Heart left ventricle (tissue), 16 donors: ENCODE data around the gene MYBPHL. TPM values are rescaled to one million over a fixed set of nuclear protein-coding genes. Genes with fewer than 3 reads are reported as not detected.

Source experiments
- ATAC-seq, 4 donors: fragments of 200-7000 bp; cut with Tn5 transposase; one replicate each; pipeline ENCODE4 v1.9.1; 2020 to 2022; ENCODE audit warnings: moderate library complexity in 4 of 4, mild to moderate bottlenecking in 3 of 4, moderate number of reproducible peaks in 1 of 4
- DNase-seq, 5 donors: peaks; one replicate each; pipeline ENCODE4 v3.0.0-alpha.2; 2020
- H3K27ac ChIP-seq, 12 donors: fragments of 200-600 bp; sonication (generic) in 4 of 12; one replicate each; pipeline versions ENCODE4 v1.5.0 to v1.8.0; 2016 to 2022; ENCODE audit warnings: mild to moderate bottlenecking in 2 of 12
- H3K27me3 ChIP-seq, 9 donors: fragments of 200-600 bp; sonication (generic) in 2 of 9; one replicate each; pipeline versions ENCODE4 v1.5.1 to v1.8.0; 2016 to 2022; ENCODE audit warnings: mild to moderate bottlenecking in 3 of 9
- H3K36me3 ChIP-seq, 9 donors: fragments of 200-600 bp; sonication (generic) in 2 of 9; one replicate each; pipeline versions ENCODE4 v1.5.0 to v1.8.0; 2018 to 2022; ENCODE audit warnings: mild to moderate bottlenecking in 2 of 9
- H3K4me1 ChIP-seq, 12 donors: fragments of 200-600 bp; sonication (generic) in 4 of 12; one replicate each; pipeline versions ENCODE4 v1.5.0 to v1.8.0; 2016 to 2022; ENCODE audit warnings: mild to moderate bottlenecking in 3 of 12
- H3K4me3 ChIP-seq, 12 donors: fragments of 200-600 bp; sonication (generic) in 4 of 12; one replicate each; pipeline versions ENCODE4 v1.5.0 to v1.8.0; 2017 to 2022; ENCODE audit warnings: mild to moderate bottlenecking in 9 of 12, moderate library complexity in 4 of 12
- H3K9me3 ChIP-seq, 12 donors: fragments of 200-600 bp; sonication (generic) in 4 of 12; one replicate each; pipeline versions ENCODE4 v1.5.0 to v1.8.0; 2016 to 2022; ENCODE audit warnings: mild to moderate bottlenecking in 1 of 12
- CTCF ChIP-seq, 12 donors: fragments of 200-600 bp; sonication (generic) in 4 of 12; IDR thresholded peaks; one replicate each; pipeline versions ENCODE4 v1.5.0 to v1.8.0; 2018 to 2022; ENCODE audit warnings: antibody characterized with exemption in 12 of 12, mild to moderate bottlenecking in 5 of 12
- POLR2A ChIP-seq, 2 donors: fragments of 450-650 bp; IDR thresholded peaks; one replicate each; pipeline ENCODE4 v1.6.1; 2017; ENCODE audit warnings: antibody characterized with exemption in 2 of 2, mild to moderate bottlenecking in 2 of 2, moderate library complexity in 2 of 2
- WGBS, 4 donors: extraction: QIAGEN DNeasy Blood & Tissue Kit in 2 of 4; methylation state at CpG; one replicate each; pipeline versions ENCODE4 v1.1.5 to v1.1.7; 2013 to 2018; 5-methylcytosine and 5-hydroxymethylcytosine counted together
- intact Hi-C, 10 donors: fragments of 100-400 bp; cut with DNase I; formaldehyde crosslinking; loops; one replicate each; pipeline versions ENCODE4 v1.11.1 to v1.14.2; 2022
- polyA plus RNA-seq, 2 donors: library from polyadenylated mRNA; stranded (reverse); fragments of 200-250 nt; gene quantifications; one replicate each; pipeline ENCODE4 v1.2.3, GENCODE V29; 2013
- total RNA-seq, 9 donors: library from RNA; depleted of rRNA in 2 of 9; stranded (reverse); fragments of >200 nt in 2 of 9; fragmentation: NEBNext Ultra II Directional in 3 of 9; extraction: Animal tissue kit (Norgen Biotek cat#: 25700) in 3 of 9; gene quantifications; one replicate each; pipeline versions ENCODE4 v1.1.0 to v1.2.4, GENCODE V29; 2016 to 2023
- donor health status: ischemic (EF 13 %, LVEDD 7.1; RV severe dilation, severe dysfunction).
- donor health status: healthy with polysubstance abuse.
- donor health status: DM: no; HTN: yes; CAD: no.
- donor health status: DM: no; HTN: no; CAD: no.
- donor health status: ischemic (EF 25% LVEDD 6.9; RV normal size, moderate dysfunction).
- donor health status: ischemic (EF 25% LVEDD 5.7; RV mildly dilated, moderate dysfunction).
- donor health status: healthy.
- donor health status: DM: yes; HTN: yes; CAD: no.
- donor health status: ischemic (EF 35%, LVEDD 5.7; RV mildly dilated, moderate dysfunction).
- donor health status: nonischemic (EF 11% LVEDD 7.7; RV severe dilation, severe dysfunction).
- donor health status: DM: yes; HTN: yes; CAD: no.
- donor health status: PGD.
- donor health status: ischemic (EF 29% LVEDD 5.4; RV normal size, mild dysfunction).
- donor health status: nonischemic (EF 23%, LVEDD 6.1; RV moderate dilation, normal function).

The MYBPHL gene
- total and polyA plus RNA-seq, 11 donors, result 0.24 to 2.5 (median 0.53) TPM; not detected in 3

GRCh38 chr1:109268431-109269211 lies 38.2 kb downstream of the MYBPHL start:
- DNase-seq (peak in 1 of 5 donors; percentile 20), ATAC-seq (no peak)
- peaks cover 0 to 6% (median 0%) of the 10 kb centered on the region in 12 donors for H3K4me1 ChIP-seq
- TF ChIP-seq CTCF (IDR thresholded peaks at IDR 0.05) (no peak), POLR2A (IDR thresholded peaks at IDR 0.05) (no peak)
- 91 to 94% (median 94%) methylated on average over 28 to 29 of the region's 29 CpGs for WGBS, 4 donors
- no peaks in the 10 kb centered on the region for H3K9me3 ChIP-seq
- intact Hi-C loops, result loop anchor here in 1 of 10 donors (10.0 kb wide), 1 partner anchor 266 kb away; the partner anchor contains the start of gene GPR61
- no peak overlapping the region for H3K27ac ChIP-seq
- no peak overlapping the region for H3K4me3 ChIP-seq
- no peaks in the 10 kb centered on the region for H3K36me3 ChIP-seq
- no peaks in the 10 kb centered on the region for H3K27me3 ChIP-seq

DNA sequence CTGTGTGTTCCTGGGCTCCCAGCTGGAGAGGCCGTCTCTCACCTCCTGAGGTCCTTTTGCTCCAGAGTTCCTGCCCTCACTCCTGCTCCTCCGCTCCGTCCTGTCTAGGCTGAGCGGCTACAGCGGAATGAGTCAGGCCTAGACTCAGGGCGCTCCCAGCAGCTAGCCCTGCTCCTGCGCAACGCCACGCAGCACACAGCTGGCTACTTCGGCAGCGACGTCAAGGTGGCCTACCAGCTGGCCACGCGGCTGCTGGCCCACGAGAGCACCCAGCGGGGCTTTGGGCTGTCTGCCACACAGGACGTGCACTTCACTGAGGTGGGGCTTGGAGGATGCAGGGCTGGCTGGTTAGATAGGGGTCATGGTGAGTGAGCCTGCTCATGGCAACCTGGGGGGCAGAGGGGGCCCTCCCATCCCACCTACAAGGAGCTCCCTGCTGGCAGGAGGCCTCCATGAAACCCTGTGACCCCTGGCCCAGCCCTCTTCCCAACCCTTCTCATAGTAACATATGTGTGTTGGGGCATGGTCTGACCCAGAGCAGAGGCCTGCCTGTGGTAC lies 39.0 kb downstream of the MYBPHL start:
- peaks cover 0 to 9% (median 0%) of the 10 kb centered on the region in 12 donors for H3K4me1 ChIP-seq
- 89 to 94% (median 91%) methylated on average over 5 to 17 of the region's 17 CpGs for WGBS, 4 donors
- intact Hi-C loops, result loop anchor here in 1 of 10 donors (10.0 kb wide), 1 partner anchor 267 kb away; the partner anchor contains the start of gene GPR61
- peak in 1 of 5 donors; percentile 13 for DNase-seq
- ATAC-seq, result no peak
- H3K9me3 ChIP-seq, result no peaks in the 10 kb centered on the region
- no peak for TF ChIP-seq POLR2A (IDR thresholded peaks at IDR 0.05)
- no peak for TF ChIP-seq CTCF (IDR thresholded peaks at IDR 0.05)
- no peak overlapping the region for H3K4me3 ChIP-seq
- H3K27ac ChIP-seq, result no peak overlapping the region
- no peaks in the 10 kb centered on the region for H3K36me3 ChIP-seq
- no peaks in the 10 kb centered on the region for H3K27me3 ChIP-seq

GRCh38 chr1:109266965-109267364 lies 39.8 kb downstream of the MYBPHL start:
- Histone ChIP-seq H3K4me1 (peaks cover 0 to 9% (median 0%) of the 10 kb centered on the region in 12 donors), H3K4me3 (no peak overlapping the region), H3K27ac (no peak overlapping the region), H3K9me3 (no peaks in the 10 kb centered on the region), H3K36me3 (no peaks in the 10 kb centered on the region), H3K27me3 (no peaks in the 10 kb centered on the region)
- ATAC-seq, result no peak
- WGBS, 4 donors, result 86 to 91% (median 88%) methylated on average over 10 to 11 of the region's 11 CpGs
- DNase-seq, result peak in 1 of 5 donors; percentile 18
- intact Hi-C loops, result loop anchor here in 1 of 10 donors (10.0 kb wide), 1 partner anchor 268 kb away; the partner anchor contains the start of gene GPR61
- TF ChIP-seq POLR2A (IDR thresholded peaks at IDR 0.05) (no peak), CTCF (IDR thresholded peaks at IDR 0.05) (no peak)

DNA sequence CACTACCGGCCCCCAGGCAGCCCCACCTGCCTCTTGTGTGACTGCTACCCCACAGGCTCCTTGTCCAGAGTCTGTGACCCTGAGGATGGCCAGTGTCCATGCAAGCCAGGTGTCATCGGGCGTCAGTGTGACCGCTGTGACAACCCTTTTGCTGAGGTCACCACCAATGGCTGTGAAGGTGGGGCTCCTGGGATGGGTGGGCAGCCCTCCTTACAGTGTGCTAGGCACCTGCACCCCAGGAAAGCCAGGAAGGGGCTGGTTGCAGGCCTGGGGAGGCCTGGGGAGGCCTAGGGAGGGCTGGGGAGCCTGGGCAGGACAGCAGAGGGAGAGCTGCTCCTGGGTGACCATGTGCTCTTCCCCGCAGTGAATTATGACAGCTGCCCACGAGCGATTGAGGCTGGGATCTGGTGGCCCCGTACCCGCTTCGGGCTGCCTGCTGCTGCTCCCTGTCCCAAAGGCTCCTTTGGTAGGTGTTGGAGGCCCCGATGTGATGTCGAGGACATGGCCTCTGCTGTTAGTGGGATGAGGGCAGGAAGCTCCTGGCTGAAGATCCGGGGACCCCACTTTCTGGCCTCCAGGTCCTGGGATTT lies 41.0 kb downstream of the MYBPHL start:
- TF ChIP-seq POLR2A (IDR thresholded peaks at IDR 0.05) (no peak), CTCF (IDR thresholded peaks at IDR 0.05) (no peak)
- Histone ChIP-seq H3K36me3 (no peaks in the 10 kb centered on the region), H3K4me3 (no peak overlapping the region), H3K27ac (no peak overlapping the region), H3K4me1 (peaks cover 0 to 9% (median 0%) of the 10 kb centered on the region in 12 donors), H3K9me3 (no peaks in the 10 kb centered on the region), H3K27me3 (no peaks in the 10 kb centered on the region)
- WGBS, 4 donors, result 90 to 98% (median 94%) methylated on average over 13 of the region's 13 CpGs
- intact Hi-C loops, result loop anchor here in 1 of 10 donors (10.0 kb wide), 1 partner anchor 269 kb away; the partner anchor contains the start of gene GPR61
- DNase-seq (peak in 1 of 5 donors; percentile 20), ATAC-seq (no peak)
